H1 (cell line): Measurements from ENCODE around the gene EPHA7. TPM values are rescaled to one million over a fixed set of nuclear protein-coding genes. Genes with fewer than 3 reads are reported as not detected.

Experiments used
- CTCF ChIA-PET: fragments of 300-600 bp; sonication (Branson Sonifier 250); formaldehyde crosslinking; loops from one replicate; lab custom pipeline; 2021; ENCODE audit not compliant: partially characterized antibody; lab: Charles Lee
- POLR2A ChIA-PET: fragments of 300-600 bp; sonication (Branson Sonifier 250); formaldehyde crosslinking; loops from one replicate; lab custom pipeline; 2021; ENCODE audit warnings: inconsistent platforms; ENCODE audit not compliant: partially characterized antibody; lab: Charles Lee
- DNase-seq, 2 experiments: peaks; one replicate each; pipeline versions ENCODE4 v3.0.0 to v3.0.0-alpha.2; 2010 to 2022; ENCODE audit warnings: low spot score in 2 of 2, low read depth in 1 of 2, mixed read lengths in 1 of 2
- FAIRE-seq: peaks from 2 replicates; lab custom pipeline; 2011; peaks lifted over from hg19 to GRCh38; lab: Jason Lieb, UNC
- H2AFZ ChIP-seq: 2 replicates; pipeline ENCODE4 v1.8.1; 2012; ENCODE audit warnings: low read length, inconsistent platforms
- H2AK5ac ChIP-seq: 2 replicates; pipeline ENCODE4 v1.6.1; 2013; ENCODE audit warnings: low read depth, low read length
- H2BK120ac ChIP-seq: replicated peaks from 2 replicates; pipeline ENCODE3; 2013; ENCODE audit warnings: low read depth, low read length, inconsistent platforms
- H2BK12ac ChIP-seq: 2 replicates; pipeline ENCODE4 v1.6.1; 2013; ENCODE audit warnings: low read depth, low read length
- H2BK15ac ChIP-seq: 2 replicates; pipeline ENCODE4 v1.6.1; 2013; ENCODE audit warnings: low read length
- H2BK20ac ChIP-seq: 2 replicates; pipeline ENCODE4 v1.6.1; 2013; ENCODE audit warnings: low read length
- H2BK5ac ChIP-seq: 2 replicates; pipeline ENCODE4 v1.6.1; 2013; ENCODE audit warnings: low read depth, low read length
- H3K14ac ChIP-seq: 2 replicates; pipeline ENCODE4 v1.6.1; 2013; ENCODE audit warnings: inconsistent platforms; ENCODE audit not compliant: insufficient read length
- H3K18ac ChIP-seq: 2 replicates; pipeline ENCODE4 v1.6.1; 2013; ENCODE audit warnings: low read length; ENCODE audit errors: extremely low read depth
- H3K23ac ChIP-seq: 2 replicates; pipeline ENCODE4 v1.6.1; 2013; ENCODE audit warnings: inconsistent platforms; ENCODE audit not compliant: insufficient read length
- H3K23me2 ChIP-seq: 2 replicates; pipeline ENCODE4 v1.6.1; 2013; ENCODE audit warnings: low read depth, low read length
- H3K27ac ChIP-seq: 2 replicates; pipeline ENCODE4 v1.6.1; 2011; ENCODE audit warnings: low read depth, low read length, inconsistent platforms
- H3K27me3 ChIP-seq, 4 experiments: replicated peaks in 1 of 4; 1 replicate in 1 of 4; 2 replicates in 3 of 4; pipeline versions ENCODE4 v1.6.1 to v1.8.1; 2011 to 2013; ENCODE audit warnings: low read length in 3 of 4, mild to moderate bottlenecking in 3 of 4, inconsistent platforms in 2 of 4, mixed read lengths in 2 of 4, moderate library complexity in 1 of 4; ENCODE audit not compliant: control insufficient read depth in 3 of 4, insufficient read depth in 3 of 4; ENCODE audit errors: extremely low read depth in 1 of 4
- H3K36me3 ChIP-seq, 4 experiments: 2 replicates each; pipeline versions ENCODE4 v1.6.1 to v1.8.1; 2011 to 2013; ENCODE audit warnings: mild to moderate bottlenecking in 4 of 4, low read length in 3 of 4, moderate library complexity in 2 of 4, control low read depth in 1 of 4, inconsistent platforms in 1 of 4; ENCODE audit not compliant: insufficient read depth in 4 of 4, control insufficient read depth in 2 of 4
- H3K4ac ChIP-seq: replicated peaks from 2 replicates; pipeline ENCODE3; 2013; ENCODE audit warnings: low read length, low read depth, mixed read lengths, inconsistent platforms; ENCODE audit not compliant: insufficient read length
- H3K4me1 ChIP-seq, 4 experiments: replicated peaks in 1 of 4; 1 replicate in 1 of 4; 2 replicates in 3 of 4; pipeline versions ENCODE4 v1.6.1 to v1.8.1; 2011 to 2013; ENCODE audit warnings: low read length in 3 of 4, inconsistent platforms in 2 of 4, mixed read lengths in 1 of 4; ENCODE audit not compliant: insufficient read depth in 4 of 4, control insufficient read depth in 3 of 4
- H3K4me2 ChIP-seq, 2 experiments: 2 replicates each; pipeline versions ENCODE4 v1.6.1 to v1.8.1; 2011 to 2013; ENCODE audit warnings: low read depth in 2 of 2, low read length in 2 of 2, control low read depth in 1 of 2, inconsistent platforms in 1 of 2, mild to moderate bottlenecking in 1 of 2; ENCODE audit not compliant: insufficient read depth in 1 of 2
- H3K4me3 ChIP-seq, 4 experiments: fragments of 200-600, 300-600 bp in 1 of 4; sonication (generic), shearing (Covaris generic), sonication (Bioruptor Twin) in 1 of 4; 2 replicates each; pipeline versions ENCODE4 v1.5.1 to v1.8.1; 2011 to 2016; ENCODE audit warnings: low read length in 4 of 4, low read depth in 3 of 4, control low read depth in 2 of 4, inconsistent platforms in 2 of 4, mild to moderate bottlenecking in 2 of 4, mixed read lengths in 1 of 4, moderate library complexity in 1 of 4; ENCODE audit not compliant: insufficient read depth in 2 of 4; ENCODE audit errors: extremely low read depth in 1 of 4
- H3K56ac ChIP-seq: replicated peaks from 2 replicates; pipeline ENCODE3; 2013; ENCODE audit warnings: low read depth, mild to moderate bottlenecking, mixed read lengths, low read length, inconsistent platforms; ENCODE audit not compliant: insufficient read length
- H3K79me1 ChIP-seq: 2 replicates; pipeline ENCODE4 v1.6.1; 2013; ENCODE audit warnings: low read depth, low read length, control low read depth
- H3K79me2 ChIP-seq, 2 experiments: 2 replicates each; pipeline versions ENCODE4 v1.6.1 to v1.8.1; 2012 to 2013; ENCODE audit warnings: low read length in 2 of 2, mild to moderate bottlenecking in 2 of 2, inconsistent platforms in 1 of 2; ENCODE audit not compliant: insufficient read depth in 2 of 2, control insufficient read depth in 1 of 2
- H3K9ac ChIP-seq, 4 experiments: replicated peaks in 1 of 4; 1 replicate in 1 of 4; 2 replicates in 3 of 4; pipeline versions ENCODE4 v1.6.1 to v1.8.1; 2011 to 2013; ENCODE audit warnings: low read depth in 3 of 4, low read length in 3 of 4, control low read depth in 2 of 4, mild to moderate bottlenecking in 2 of 4, moderate library complexity in 2 of 4, inconsistent platforms in 1 of 4; ENCODE audit errors: extremely low read depth in 1 of 4
- H3K9me3 ChIP-seq, 2 experiments: 2 replicates each; pipeline versions ENCODE4 v1.6.1 to v1.8.1; 2012 to 2013; ENCODE audit warnings: mild to moderate bottlenecking in 2 of 2, moderate library complexity in 2 of 2, control low read depth in 1 of 2, inconsistent platforms in 1 of 2, low read depth in 1 of 2, low read length in 1 of 2, mixed read lengths in 1 of 2; ENCODE audit not compliant: insufficient read depth in 2 of 2
- H4K20me1 ChIP-seq, 2 experiments: replicated peaks in 1 of 2; 2 replicates each; pipeline versions ENCODE3 to v1.8.1; 2011 to 2013; ENCODE audit warnings: inconsistent platforms in 2 of 2, low read length in 2 of 2, mild to moderate bottlenecking in 1 of 2; ENCODE audit not compliant: insufficient read depth in 2 of 2, control insufficient read depth in 1 of 2
- H4K5ac ChIP-seq: 2 replicates; pipeline ENCODE4 v1.6.1; 2013; ENCODE audit warnings: low read length, low read depth, mixed read lengths, inconsistent platforms; ENCODE audit not compliant: insufficient read length
- H4K8ac ChIP-seq: 2 replicates; pipeline ENCODE4 v1.8.0; 2013; ENCODE audit warnings: mild to moderate bottlenecking, moderate library complexity, low read length, inconsistent platforms; ENCODE audit not compliant: insufficient read depth; ENCODE audit errors: extremely low read depth
- H4K91ac ChIP-seq: replicated peaks from 2 replicates; pipeline ENCODE3; 2013; ENCODE audit warnings: low read length, mixed read lengths, inconsistent platforms; ENCODE audit not compliant: insufficient read length
- FOSL1 ChIP-seq: IDR thresholded peaks from 2 replicates; pipeline ENCODE4 v1.6.1; 2011; ENCODE audit warnings: mild to moderate bottlenecking, low read depth, low read length, moderate library complexity; ENCODE audit not compliant: insufficient read depth
- MAFK ChIP-seq: IDR thresholded peaks from 2 replicates; pipeline ENCODE4 v1.6.1; 2012; ENCODE audit warnings: low read depth, mild to moderate bottlenecking, improper control_type of control experiment, low read length
- polyA plus RNA-seq, 7 experiments: library from polyadenylated mRNA; depleted of rRNA in 3 of 7; stranded (reverse) in 5 of 7; unstranded in 2 of 7; fragments of >200 nt in 5 of 7; fragments of 200-250 nt in 2 of 7; gene quantifications; 1 replicate in 5 of 7; 2 replicates in 1 of 7; 4 replicates in 1 of 7; pipeline versions ENCODE4 v1.2.1 to v1.2.3, GENCODE V29; 2011 to 2013; ENCODE audit warnings: missing spikeins in 2 of 7, mixed read lengths in 2 of 7
- total RNA-seq: library from RNA; stranded (reverse); fragmentation: NEBNext Ultra II Directional; extraction: Animal tissue kit (Norgen Biotek cat#: 25700); gene quantifications from 2 replicates; pipeline ENCODE4 v1.2.1, GENCODE V29; 2021

EPHA7 gene
- total and polyA plus RNA-seq, 2 of the 8 experiments (the other 6 are each of a cell fraction or from before 2014, with no cell fraction given): 1.3 to 6.8 TPM

GRCh38 chr6:93295631-93296030, 123.7 kb downstream of the EPHA7 start:
- Histone ChIP-seq H3K79me2 (no peaks in the 10 kb centered on the region), H3K9ac (no peak overlapping the region), H3K56ac (no peak overlapping the region), H3K9me3 (no peaks in the 10 kb centered on the region), H3K27ac (no peak overlapping the region), H2BK20ac (no peak overlapping the region), H2BK120ac (no peak overlapping the region), H3K4me2 (no peak overlapping the region), H2AK5ac (no peak overlapping the region), H3K18ac (no peak overlapping the region), H4K8ac (no peak overlapping the region), H3K27me3 (no peaks in the 10 kb centered on the region), H2BK5ac (no peak overlapping the region), H4K5ac (no peak overlapping the region), H4K91ac (no peak overlapping the region), H4K20me1 (no peaks in the 10 kb centered on the region), H3K36me3 (no peaks in the 10 kb centered on the region), H2AFZ (no peak overlapping the region), H3K4me1 (0 out of 7 replicates have a peak, but pooled peaks cover 0 to under 1% (median 0%) of the 10 kb centered on the region in 4 experiments), H3K4ac (no peak overlapping the region), H3K23me2 (no peaks in the 10 kb centered on the region), H2BK15ac (no peak overlapping the region), H3K23ac (no peak overlapping the region), H2BK12ac (no peak overlapping the region), H3K4me3 (no peak overlapping the region), H3K79me1 (no peaks in the 10 kb centered on the region), H3K14ac (no peak overlapping the region)
- DNase-seq: no peak
- FAIRE-seq: no peak
- ChIA-PET POLR2A (no interaction called here), CTCF (no interaction called here)
- TF ChIP-seq FOSL1 (no peak), MAFK (peak; percentile 97)
